HG03558 (cell line): ENCODE data around the gene ZNF776.
"Not testable (repeated sequence)": the region's sequence is repeated elsewhere in the genome, so short reads cannot be mapped to it uniquely, and the experiment has no call there.

Experiments used
- ATAC-seq: cut with Tn5 transposase; IDR thresholded peaks from one replicate; pipeline ENCODE4 v1.9.1; 2021; ENCODE audit warnings: moderate number of reproducible peaks; ENCODE audit not compliant: unreplicated experiment; ENCODE audit errors: extremely low read depth

The ZNF776 gene

DNA sequence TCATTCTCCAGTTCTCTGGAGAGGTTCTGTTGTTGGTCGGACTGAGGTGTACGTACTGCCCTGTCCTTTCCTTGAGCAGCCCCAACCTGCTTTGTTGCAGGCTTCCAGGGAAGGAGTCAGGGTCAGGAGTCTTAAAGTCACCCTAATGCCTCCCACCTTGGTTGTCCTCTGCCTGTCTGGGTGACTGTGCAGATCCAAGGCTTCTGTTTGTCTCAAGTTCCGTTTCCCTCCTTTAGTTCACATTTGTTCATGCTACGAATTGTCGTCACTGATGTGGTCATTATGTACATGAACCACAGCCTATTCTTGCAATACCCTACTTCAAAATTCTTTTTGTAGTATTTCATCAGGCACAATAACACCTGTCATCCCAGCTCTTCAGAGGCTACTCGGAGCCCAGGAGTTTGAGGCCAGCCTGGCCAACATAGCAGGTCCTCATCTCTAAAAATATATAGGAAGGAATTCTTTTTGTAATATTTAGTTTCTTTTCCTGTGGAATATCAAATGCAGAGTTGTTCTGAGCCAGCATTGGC is 30.2 kb downstream of the ZNF776 start:
- no peak for ATAC-seq

DNA sequence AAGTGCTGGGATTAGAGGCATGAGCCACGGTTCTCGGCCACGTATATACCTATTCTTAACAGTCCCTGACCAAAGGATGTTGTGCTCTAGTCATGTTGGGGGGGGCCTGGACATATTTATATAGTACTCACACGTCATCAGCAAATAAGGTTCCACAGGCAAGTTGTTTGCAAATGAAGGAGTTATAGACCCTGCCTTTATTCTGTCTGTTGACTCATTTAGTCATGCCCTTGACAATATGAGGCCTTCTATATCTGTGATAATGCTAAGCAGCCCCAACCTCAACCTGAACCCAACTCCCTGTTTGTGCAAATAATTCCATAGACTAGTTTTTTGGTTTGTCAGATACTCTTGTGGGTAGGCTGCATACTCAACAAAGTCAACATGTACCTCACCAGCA is 31.7 kb downstream of the ZNF776 start:
- ATAC-seq = no peak

DNA sequence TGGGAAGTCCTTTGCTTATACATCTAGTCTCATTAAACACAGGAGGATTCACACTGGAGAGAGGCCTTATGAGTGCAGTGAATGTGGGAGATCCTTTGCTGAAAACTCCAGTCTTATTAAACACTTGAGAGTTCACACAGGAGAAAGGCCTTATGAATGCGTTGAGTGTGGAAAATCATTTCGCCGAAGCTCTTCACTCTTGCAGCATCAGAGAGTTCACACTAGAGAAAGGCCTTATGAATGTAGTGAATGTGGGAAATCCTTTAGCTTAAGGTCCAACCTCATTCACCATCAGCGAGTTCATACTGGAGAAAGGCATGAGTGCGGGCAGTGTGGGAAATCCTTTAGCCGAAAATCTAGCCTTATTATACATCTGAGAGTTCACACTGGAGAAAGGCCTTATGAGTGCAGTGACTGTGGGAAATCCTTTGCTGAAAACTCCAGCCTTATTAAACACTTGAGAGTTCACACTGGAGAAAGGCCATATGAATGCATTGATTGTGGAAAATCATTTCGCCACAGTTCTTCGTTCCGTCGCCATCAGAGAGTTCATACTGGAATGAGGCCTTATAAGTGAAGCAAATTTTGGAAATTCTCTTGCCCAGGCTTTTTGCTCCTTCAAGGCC is 32.7 kb downstream of the ZNF776 start:
- no peak for ATAC-seq

DNA sequence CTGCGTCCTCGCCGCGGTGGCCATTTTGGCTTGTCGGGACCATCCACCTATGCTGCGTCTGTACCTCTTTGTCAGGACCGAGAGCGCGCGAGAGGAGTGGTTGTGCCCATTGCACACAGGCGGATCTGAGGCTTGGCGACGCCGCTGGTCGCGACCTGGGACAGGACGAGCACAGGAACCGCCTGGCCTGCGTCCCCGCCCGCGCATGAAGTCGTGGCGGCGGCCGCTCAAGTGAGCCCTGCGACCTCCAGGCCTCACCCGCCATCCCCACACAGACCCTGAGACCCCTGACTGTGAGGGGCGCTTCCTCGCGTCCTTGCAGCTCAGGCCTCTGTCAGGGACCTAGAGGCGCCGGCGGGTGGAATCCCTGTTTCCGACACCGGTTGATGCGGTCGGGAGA is 39.7 kb downstream of the ZNF776 start:
- no peak for ATAC-seq

DNA sequence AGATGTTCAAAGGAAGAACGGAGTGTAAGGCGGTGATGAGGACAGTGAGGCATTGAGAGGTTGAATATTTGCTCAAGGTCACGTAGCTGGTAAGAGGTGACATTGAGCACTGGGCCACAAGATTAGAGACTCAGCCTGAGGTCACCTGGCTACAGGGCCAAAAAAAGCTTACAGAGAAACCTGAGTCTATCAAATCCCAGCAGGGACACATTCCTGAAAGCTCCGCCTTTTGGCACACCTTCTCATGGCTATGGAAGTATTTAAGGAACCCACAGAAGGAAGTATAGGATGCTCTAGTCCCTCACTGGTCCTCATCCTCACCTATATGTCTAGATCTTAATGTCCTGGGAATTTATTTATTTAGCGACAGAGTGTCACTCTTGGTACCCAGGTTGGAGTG is 40.3 kb downstream of the ZNF776 start:
- ATAC-seq = no peak

DNA sequence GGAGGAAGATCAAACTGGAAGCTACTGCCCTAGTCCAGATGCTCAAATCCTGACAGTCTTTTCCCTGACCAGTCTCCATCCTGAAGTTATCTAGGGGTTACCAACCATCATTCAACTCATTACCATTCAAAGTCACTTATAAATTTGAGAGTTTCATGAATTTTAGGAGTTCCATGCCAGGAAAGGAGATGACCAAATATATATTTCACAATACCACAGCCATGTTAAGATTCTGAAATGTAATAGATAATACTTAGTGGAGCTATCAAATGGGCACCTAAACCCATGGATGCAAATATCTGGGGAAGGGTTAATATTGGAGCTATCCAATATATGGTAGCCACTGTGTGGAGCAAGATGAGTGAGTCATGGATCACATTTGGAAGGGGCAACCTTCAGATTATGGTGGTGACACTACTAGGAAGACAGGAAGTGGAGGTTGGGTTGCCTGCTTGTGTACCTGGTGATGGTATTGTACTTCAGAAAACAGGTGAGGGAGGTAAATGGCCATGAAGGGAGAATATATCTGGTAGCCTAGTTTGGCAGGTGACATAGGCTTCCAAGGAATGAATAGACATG is 41.6 kb downstream of the ZNF776 start:
- ATAC-seq = no peak

DNA sequence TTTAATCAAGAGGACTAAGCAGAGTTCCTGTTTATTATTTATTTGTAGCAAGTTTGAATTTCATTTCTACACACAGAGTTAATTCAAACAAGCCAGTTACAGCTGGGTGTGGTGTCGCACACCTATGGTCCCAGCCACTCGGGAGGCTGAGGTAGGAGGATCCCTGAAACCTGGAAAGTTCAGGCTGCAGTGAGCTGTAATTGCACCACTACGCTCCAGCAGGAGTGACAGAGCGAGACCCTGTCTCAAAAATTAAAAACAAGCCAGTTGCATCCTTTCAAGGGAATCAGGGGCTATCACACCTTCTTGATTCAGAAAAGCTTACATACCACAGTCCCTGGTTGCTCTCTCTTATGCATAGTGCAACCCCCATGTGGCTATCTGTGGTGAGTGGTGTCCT is 42.7 kb downstream of the ZNF776 start:
- no peak for ATAC-seq

DNA sequence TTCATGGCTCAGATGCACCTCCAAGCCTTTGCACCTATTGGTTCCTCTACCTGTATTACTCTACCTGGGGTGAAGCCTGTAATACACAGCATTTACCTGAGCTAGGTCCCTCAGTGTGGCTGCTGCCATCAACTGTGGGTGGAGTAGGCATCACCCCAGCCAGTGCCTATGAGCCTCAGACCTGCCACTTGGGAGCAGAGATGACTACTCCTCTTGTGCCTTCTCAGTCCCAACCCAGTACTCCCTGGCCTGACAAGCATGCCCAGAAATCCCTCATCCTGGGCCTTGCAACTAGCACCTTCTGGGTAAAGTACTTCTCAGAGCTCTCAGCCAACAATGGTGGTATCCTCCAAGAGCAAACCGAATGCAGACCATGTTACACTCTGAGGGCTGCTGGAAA is 50.0 kb downstream of the ZNF776 start:
- ATAC-seq = not testable (repeated sequence)

DNA sequence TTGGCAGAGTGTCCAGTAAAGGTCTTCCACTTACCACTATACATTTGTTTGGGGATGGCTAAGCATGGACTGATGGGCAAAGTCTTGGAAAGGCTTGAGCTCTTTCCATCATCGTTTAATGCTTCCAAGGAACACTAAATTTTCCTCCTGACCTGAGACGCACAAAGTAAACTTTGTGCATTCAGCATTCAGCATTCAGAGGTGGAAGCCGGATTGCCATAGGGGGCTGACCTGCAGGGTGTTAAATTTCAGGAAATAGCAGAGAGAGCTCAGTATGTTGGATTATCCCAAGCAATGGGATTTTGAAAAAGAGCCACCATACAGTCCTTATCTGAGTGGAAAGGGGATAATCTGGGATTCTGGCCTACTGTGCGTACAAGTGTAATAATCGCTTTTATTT is 54.1 kb downstream of the ZNF776 start:
- ATAC-seq = no peak

DNA sequence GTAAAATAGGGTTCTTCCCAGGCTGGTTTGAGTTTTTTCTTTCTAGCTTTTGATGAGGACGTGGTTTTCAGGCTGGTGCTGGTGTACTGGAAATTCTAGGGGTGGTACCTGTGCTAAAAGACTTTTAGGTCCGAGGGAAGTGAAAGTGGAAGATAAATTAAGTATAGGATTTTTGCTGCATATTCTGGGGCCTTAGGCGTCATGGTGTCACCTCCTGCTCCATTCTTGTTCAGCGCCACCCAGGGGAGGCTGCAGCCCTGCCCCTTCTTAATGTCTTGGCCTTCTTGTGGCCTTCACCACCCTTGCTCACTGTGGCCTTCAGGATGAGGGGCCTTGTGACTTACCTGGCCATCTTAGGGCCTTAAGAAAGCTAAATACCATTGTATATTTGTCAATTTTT is 55.7 kb downstream of the ZNF776 start:
- no peak for ATAC-seq

DNA sequence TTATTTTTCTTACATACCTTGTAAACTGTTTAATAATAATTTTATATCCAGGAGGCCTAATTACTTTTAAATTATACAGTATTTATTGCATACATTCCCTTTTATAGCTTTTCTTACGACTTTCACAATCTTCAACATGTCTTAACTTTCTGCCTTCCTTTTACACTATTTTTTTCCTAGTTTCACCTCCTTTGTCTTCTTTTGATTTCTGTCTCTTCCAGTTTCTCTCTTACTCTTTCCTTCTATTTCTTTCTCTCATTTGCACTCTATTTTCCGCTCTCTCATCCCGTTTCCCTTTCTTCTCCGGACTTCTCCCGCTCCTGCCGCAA is 56.6 kb downstream of the ZNF776 start:
- ATAC-seq = no peak

DNA sequence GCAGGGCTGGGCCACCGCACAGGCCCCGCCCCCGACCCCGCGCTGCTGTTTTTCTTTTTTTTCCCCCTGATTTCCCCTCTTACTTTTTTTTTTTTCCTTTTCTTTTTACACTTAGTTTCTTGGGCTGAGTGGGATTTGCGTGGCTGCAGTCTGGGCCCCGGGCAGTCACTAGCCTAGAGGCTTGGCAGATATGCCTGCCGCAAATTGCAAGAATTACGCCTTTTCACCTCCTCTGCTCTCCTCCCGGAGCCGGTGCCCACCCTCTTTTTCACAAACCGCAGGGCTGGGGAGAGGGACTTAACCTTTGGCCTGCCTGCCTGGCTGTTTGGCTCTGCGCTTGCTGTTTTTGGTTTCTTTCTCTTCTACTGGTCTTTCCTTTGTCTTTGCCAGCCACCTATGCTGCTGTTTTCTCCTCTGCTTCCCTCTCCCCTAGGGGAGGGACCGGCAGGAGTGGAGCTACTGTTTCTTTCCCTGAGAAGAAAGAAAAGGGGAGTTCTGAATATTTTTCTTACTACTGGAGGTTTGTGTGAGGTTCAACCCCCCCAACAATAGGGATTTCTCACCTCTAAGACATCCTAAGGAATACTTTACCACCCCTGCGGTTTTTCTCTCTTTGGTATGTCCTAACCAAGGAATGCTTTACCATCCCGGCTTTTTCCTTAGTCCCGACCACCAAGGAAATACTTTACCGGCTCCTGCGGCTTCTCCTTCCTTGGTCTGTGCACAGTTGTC is 57.1 kb downstream of the ZNF776 start:
- ATAC-seq = no peak

DNA sequence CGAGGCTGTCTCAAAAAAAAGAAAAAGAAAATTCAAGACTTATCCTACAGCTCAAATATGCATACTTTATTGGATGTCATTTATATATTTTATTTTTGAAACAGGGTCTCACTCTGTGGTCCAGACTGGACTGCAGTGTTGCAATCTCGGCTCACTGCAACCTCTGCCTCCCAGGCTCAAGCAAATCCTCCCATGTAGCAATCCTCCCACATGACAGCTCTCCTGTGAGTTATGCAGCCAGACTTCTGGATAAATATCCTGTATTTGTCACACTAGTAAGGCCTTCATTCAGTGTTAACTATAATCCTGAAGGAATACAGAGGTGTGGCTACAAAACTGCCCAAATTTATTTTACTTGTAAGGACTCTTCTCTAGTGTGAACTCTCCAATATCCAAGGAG is 60.9 kb downstream of the ZNF776 start:
- ATAC-seq = no peak
